HepG2 (cell line): ENCODE data around the gene CCDC69.

Source experiments
- CTCF ChIP-seq: sonication (generic); formaldehyde crosslinking; IDR thresholded peaks from 2 replicates; pipeline ENCODE4 v1.5.0; 2020; ENCODE audit warnings: mild to moderate bottlenecking, missing genetic modification reagents, moderate library complexity
- ERF ChIP-seq: IDR thresholded peaks from 2 replicates; pipeline ENCODE4 v1.6.1; 2018; ENCODE audit warnings: missing biosample characterization, missing genetic modification reagents
- EZH2 ChIP-seq: conservative IDR thresholded peaks from 2 replicates; pipeline ENCODE4 v1.6.1; 2012; ENCODE audit warnings: mild to moderate bottlenecking, low read depth, low read length, moderate library complexity
- FOXO1 ChIP-seq: sonication (generic); formaldehyde crosslinking; IDR thresholded peaks from 2 replicates; pipeline ENCODE4 v1.4.0; 2020; ENCODE audit warnings: missing genetic modification reagents
- HNRNPL ChIP-seq: fragments of 200-400 bp; formaldehyde crosslinking; IDR thresholded peaks from 2 replicates; pipeline ENCODE4 v1.6.1; 2017; ENCODE audit warnings: mild to moderate bottlenecking, low read depth, low read length
- MYC ChIP-seq: sonication (generic); formaldehyde crosslinking; IDR thresholded peaks from 2 replicates; pipeline ENCODE4 v1.9.0; 2021; ENCODE audit warnings: missing genetic modification reagents, borderline replicate concordance
- MZF1 ChIP-seq: sonication (generic); formaldehyde crosslinking; IDR thresholded peaks from 2 replicates; pipeline ENCODE4 v1.8.1; 2023; ENCODE audit warnings: mild to moderate bottlenecking, missing genetic modification reagents, borderline replicate concordance
- NBN ChIP-seq: fragments of 450-650 bp; conservative IDR thresholded peaks from 2 replicates; pipeline ENCODE4 v1.6.1; 2017
- PHF8 ChIP-seq: sonication (generic); formaldehyde crosslinking; IDR thresholded peaks from 2 replicates; pipeline ENCODE4 v1.5.0; 2020; ENCODE audit warnings: missing genetic modification reagents
- POLR2A ChIP-seq, 2 experiments: IDR thresholded peaks; 2 replicates each; pipeline ENCODE4 v1.6.1; 2011; ENCODE audit warnings: low read depth in 2 of 2, low read length in 2 of 2, mild to moderate bottlenecking in 1 of 2, moderate library complexity in 1 of 2; ENCODE audit not compliant: insufficient read depth in 1 of 2
- PRDM10 ChIP-seq: sonication (generic); formaldehyde crosslinking; IDR thresholded peaks from 2 replicates; pipeline ENCODE4 v1.4.0; 2020; ENCODE audit warnings: low read depth, missing genetic modification reagents
- TAF1 ChIP-seq: sonication (generic); formaldehyde crosslinking; IDR thresholded peaks from 2 replicates; pipeline ENCODE4 v1.4.0; 2020; ENCODE audit warnings: missing genetic modification reagents
- ZHX1 ChIP-seq: sonication (generic); formaldehyde crosslinking; IDR thresholded peaks from 2 replicates; pipeline ENCODE4 v1.8.1; 2022; ENCODE audit warnings: low read depth, mild to moderate bottlenecking, missing genetic modification reagents
- ZNF609 ChIP-seq: sonication (generic); formaldehyde crosslinking; IDR thresholded peaks from 2 replicates; pipeline ENCODE4 v1.4.0; 2020; ENCODE audit warnings: mild to moderate bottlenecking, missing genetic modification reagents, borderline replicate concordance

- TF ChIP-seq POLR2A (IDR thresholded peaks at IDR 0.05; ENCODE audit: insufficient read depth in 1 of 2, low read depth in 2 of 2, low read length in 2 of 2) (no peak), ERF (CRISPR knock-in tag) (no peak), NBN (no peak), MZF1 (CRISPR knock-in tag) (no peak), HNRNPL (no peak), CTCF (CRISPR knock-in tag) (no peak), FOXO1 (no peak), TAF1 (CRISPR knock-in tag) (no peak), ZHX1 (CRISPR knock-in tag) (no peak), EZH2 (no peak), ZNF609 (CRISPR knock-in tag) (no peak), PRDM10 (CRISPR knock-in tag) (no peak), PHF8 (CRISPR knock-in tag) (no peak), MYC (CRISPR knock-in tag) (no peak)
Measured at GRCh38 chr5:151236888-151237287, 13.0 kb upstream of the CCDC69 start.
